HG02759 (cell line): ENCODE measurements around the gene GRK4.

Source experiments
- ATAC-seq: cut with Tn5 transposase; IDR thresholded peaks from one replicate; pipeline ENCODE4 v1.9.1; 2021; ENCODE audit warnings: mild to moderate bottlenecking, moderate library complexity; ENCODE audit not compliant: unreplicated experiment

GRK4 gene

DNA sequence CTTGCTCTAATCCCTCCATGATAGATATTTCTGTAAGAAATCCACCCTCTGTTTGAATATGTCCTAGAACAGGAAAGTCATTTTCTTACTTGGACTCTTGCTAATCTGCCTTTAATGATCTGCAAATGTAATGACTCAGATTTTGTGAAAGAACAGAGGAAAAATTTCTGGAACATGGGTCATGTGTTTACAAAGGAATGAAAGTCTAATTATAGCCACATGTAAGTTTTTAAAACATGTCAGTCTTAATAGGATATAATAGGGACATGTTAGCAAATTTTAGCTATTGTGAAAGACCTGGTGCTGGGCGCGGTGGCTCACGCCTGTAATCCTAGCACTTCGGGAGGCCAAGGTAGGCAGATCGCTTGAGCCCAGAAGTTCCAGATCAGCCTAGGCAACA, 47.6 kb downstream of the GRK4 start:
- no peak for ATAC-seq

DNA sequence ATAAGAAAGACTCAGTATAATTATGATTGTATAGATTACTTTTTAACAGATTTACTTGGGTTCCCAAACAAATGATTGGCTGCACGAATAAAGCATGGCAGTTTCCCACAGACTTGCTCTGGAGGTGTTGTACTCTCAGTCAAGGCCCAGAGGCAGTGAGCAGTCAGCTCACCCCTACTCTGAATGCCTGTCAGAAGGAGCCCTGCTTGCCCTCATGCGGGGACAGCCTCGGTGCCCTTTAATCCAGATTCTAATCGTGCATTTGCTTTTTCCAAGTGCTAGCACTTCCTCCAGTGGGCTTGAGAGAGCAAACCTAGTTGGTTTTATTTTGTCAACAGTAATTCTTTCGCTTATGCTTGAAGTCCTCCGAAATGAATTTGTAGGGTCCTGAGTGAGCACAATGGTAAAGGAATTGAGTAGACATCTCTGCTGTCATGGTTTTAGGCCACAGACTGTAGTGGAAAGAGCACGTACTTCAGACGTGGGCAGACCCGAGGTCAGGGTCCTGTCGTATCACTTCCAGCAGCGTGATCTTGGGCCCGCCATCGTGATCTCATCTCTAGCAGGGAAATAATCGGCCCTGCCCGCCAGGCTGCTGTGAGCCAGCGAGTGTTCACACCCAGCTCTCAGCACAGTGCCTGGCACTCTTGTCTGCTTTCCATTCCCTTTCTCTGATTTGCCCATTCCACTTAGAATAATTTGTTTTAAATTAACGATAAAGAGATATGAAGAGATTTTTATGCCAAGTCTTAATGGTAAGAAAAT, 48.3 kb downstream of the GRK4 start:
- ATAC-seq: no peak

DNA sequence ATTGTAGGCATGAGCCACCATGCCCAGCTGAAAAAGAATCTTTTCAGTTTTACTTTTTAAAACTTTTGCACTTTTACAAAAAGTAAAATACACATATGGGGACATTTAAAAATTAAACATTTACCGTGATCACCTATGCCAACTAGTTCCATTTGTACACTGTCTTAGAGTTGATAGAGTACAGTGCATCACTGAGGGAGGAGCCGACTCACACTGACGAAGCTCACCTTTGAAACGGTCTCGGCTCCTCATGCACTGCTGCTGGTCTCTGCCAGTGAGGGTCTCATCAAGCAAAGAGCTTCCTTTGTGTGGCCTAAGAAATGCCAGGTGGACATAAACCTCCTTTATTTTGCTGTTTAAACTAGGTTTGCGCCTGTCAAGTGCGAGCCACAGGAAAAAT, 50.0 kb downstream of the GRK4 start:
- ATAC-seq: no peak

DNA sequence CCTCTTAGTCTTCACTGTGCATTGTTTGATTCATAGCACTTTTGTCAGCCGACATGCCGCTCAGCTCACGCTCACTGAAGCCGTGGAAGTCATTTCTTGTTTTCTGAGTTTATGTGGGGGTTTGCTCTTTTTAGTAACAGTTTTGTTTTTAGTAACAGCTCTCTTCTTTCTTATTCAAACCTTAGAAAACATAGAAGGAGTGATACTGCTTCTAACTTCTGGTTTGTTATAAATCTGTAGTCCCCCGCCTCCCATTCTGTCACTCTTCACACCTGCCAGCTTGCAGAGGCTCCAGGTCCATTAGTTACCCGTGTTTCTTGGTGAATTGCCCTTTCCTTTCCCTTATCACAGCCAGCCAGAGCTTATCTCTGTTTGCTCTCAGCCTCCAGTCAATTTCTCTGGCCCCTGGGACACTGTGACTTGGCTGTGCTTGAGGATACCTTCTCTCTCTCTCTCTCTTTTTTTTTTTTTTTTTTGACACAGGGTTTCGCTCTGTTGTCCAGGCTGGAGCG, 50.5 kb downstream of the GRK4 start:
- peak; percentile 77 for ATAC-seq

DNA sequence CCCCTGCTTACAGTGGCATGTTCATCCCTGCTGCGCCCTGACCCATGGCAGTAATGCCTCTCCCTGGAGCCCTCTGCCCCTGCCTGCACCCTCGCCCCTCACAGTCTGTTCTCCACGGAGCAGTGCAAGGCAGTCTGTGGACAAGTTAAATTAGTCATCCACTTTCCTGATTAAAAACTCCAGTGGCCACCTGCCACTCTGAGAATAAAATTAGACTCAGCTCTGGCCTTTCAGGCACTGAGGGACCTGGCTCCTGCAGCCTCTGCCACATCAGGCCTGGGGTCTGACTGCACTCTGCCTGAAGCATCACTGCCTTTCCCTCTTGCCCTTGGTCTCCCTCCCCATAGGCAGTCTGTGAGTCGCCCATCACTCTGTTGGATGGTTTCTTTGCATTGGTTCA, 53.6 kb downstream of the GRK4 start:
- no peak for ATAC-seq

DNA sequence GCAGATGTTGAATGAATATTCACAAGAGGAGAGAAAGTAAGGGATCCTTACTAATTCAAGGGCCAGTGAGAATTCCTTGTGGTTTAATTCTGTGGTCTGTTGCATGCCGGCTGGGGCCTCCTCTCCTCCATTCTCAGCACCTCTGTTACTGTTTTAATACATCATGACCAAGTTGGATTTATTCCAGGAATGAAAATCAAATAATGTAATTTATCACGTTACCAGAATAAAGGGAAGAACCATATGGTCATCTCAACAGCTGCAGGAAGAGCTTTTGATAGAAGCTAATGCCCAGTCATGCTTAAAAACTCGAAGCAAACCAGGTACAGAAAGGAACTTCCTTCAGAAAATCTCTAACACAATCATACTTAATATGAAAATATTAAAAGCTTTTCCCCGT, 54.1 kb downstream of the GRK4 start:
- ATAC-seq: no peak

DNA sequence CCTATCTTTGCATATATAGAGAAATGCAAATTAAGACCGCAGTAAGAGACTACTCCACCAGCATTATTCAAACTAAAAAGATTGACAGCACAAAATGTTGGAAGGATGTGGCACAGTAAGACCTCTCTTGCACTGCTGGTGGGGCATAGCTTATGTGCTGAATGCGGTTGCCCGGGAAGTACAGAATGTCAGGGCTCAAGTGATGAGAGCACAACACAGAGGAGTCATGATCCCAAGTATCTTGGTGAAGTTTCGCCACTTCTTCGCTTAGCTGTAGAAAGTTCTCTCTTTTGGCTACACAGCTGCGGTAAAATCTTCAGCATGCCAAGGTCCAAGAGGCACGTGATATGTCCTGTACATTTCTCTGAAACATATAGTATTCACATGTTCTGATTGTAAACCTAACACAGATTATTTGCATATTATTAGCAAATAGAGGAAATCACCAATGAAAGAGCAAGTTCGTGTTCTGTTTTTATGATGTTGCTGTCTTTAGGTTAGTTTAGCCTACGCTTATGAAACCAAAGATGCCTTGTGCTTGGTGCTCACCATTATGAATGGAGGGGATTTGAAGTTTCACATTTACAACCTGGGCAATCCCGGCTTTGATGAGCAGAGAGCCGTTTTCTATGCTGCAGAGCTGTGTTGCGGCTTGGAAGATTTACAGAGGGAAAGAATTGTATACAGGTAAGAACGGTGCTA, 55.9 kb downstream of the GRK4 start:
- no peak for ATAC-seq

DNA sequence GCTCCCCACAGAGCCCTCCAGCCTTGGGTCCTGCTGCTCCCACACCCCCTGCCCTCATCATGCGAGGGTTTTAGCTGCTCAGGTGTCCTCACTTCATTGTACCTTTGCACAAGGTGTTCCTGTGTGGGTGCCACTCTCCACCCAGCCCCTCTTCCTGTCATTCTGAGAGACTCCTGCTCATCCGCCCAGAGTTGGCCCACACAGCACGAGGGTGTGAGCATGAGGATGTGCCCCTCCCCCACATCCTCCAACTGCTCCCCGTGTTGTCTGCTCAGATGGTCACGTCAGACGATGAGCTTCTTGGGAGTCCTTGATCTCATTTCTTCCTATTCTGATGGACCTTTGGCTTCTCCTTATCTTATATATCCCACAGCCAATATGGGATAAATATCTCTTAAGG, 57.8 kb downstream of the GRK4 start:
- no peak for ATAC-seq

DNA sequence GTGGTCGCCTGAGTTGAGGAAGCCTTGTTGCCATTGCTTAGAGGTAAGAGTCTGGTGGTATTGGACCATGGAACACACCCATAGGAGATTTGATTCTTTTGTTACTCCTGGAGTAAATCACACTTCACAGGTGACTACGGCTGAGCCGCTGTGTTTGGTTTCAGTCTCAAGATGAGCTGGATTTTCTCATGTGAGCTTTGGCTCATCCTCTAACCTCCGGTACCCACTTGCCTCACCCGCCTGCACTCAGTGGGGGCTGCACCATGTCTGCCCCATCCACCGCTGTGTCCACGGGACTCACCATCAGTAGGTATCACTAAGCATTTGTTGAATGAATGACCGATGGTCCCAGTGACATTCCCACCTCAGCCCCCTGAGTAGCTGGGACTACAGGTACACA, 58.3 kb downstream of the GRK4 start:
- ATAC-seq: no peak

DNA sequence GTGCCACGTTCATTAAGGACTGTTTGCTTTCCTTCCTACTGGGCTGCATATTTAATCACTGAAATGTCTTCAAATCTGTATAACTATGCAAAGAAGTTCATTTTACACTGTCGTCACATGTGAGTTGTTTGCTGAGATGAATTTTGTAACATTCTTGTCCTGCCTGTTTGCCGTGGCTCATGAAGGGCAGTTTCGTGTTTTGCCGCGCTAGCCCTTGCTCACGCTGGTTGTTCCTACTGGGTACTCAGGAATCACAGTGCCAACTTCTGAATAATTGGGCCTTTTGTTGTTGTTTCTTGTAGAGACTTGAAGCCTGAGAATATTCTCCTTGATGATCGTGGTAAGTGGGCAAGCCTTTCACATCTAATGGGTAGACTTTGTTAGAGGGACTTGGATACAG, 58.7 kb downstream of the GRK4 start:
- ATAC-seq: no peak

DNA sequence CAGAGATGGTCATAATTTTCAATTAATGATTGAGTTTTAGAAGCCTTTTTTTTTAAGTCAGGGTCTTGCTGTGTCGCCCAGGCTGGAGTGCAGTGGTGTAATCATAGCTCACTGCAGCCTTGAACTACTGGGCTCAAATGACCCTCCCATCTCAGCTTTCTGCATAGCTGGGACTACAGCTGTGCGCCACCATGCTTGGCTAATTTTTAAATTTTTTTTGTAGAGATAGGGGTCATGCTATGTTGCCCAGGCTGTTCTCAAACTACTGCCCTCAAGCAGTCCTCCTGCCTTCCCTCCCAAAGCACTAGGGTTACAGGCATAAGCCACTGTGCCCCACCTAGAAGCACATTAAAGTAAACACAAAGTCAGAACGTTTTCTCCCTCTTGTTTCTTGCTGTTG, 59.3 kb downstream of the GRK4 start:
- ATAC-seq: no peak

DNA sequence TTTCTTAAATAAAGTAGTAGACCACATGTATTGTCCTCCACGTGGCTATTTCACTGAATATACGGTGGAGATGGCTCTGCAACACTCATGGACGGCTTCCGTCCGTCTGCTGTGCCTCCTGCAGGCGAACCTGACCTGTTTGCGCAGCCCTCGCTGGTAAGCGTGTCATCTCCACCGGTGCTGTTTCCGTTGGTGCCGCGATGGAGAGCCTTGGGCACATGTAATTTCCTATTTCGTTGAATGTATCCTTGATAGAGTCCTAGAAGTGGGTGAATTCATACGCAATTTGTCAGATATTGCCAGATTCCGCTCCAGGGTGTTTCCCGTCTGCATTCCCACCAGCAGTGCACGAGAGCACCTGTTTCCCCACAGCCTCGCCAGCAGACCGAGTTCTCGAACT, 62.5 kb downstream of the GRK4 start:
- ATAC-seq: no peak

DNA sequence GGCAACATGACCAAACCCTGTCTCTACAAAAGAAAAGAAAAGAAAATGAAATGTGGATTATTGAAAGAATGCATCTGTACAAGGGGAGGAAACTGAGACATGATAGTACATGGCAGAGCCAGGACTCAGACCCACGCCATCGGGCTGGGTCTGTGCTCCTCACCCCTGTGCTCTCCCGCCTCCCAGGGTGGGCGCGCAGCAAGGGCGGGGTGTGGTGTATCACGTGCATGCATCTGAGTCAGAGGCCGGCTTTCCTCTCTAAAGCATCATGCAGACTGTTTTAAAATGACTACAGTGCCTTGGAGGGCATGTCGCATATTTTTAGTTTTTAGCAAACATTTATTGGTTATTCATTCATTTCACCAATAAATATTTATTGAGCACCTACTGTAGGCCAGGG, 63.2 kb downstream of the GRK4 start:
- ATAC-seq: no peak

DNA sequence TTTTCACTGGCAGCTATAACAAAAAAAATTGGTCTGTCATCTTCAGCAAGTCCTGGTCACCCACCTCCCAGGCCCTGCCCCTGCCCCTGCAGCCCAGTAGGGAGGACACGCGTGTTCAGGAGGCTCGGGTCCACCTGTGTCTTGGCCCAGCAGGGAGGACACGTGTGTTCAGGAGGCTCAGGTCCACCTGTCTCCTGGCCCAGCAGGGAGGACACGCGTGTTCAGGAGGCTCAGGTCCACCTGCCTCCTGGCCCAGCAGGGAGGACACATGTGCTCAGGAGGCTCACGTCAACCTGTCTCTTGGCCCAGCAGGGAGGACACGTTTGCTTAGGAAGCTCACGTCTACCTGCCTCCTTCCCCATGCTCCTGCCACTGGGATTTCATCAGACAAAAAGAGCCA, 66.1 kb downstream of the GRK4 start:
- no peak for ATAC-seq

DNA sequence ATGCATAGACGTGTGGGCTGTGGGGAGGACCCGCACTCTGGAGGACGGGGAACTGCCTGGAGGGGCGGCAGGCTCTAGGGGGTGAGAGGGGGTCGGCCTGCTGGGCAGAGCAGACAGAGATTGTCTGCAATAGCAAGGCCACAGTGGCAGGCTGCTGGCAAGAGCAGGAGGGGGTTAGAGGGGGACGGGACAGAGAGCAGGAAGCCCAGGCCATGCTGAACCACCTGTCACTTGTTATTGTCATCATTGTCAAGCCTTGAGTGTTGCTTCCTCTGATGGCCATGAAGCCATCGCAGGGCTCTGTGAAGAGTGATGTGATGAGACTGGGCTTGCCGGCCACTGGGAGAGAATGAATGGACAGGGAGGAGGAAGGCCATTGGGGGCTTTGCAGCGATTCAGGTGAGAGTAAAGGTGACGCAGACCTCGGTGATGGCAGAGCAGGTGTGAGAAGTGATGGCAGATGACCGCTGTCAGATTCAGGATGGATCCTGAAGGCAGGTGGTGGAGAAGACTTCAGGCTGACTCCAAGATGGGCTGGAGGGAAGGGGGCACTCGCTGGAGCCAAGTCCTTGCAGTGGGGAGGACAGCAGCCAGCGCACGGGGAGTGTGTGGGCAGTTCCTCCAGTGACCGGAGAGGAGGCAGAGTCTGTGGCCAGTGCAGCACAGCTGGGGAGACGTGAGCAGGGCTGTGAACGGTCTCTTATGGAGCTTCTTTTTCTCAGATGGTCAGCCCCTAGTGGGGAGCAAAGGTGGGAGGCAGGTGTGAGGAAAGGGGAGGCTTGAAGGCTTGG, 67.4 kb downstream of the GRK4 start:
- ATAC-seq: no peak

DNA sequence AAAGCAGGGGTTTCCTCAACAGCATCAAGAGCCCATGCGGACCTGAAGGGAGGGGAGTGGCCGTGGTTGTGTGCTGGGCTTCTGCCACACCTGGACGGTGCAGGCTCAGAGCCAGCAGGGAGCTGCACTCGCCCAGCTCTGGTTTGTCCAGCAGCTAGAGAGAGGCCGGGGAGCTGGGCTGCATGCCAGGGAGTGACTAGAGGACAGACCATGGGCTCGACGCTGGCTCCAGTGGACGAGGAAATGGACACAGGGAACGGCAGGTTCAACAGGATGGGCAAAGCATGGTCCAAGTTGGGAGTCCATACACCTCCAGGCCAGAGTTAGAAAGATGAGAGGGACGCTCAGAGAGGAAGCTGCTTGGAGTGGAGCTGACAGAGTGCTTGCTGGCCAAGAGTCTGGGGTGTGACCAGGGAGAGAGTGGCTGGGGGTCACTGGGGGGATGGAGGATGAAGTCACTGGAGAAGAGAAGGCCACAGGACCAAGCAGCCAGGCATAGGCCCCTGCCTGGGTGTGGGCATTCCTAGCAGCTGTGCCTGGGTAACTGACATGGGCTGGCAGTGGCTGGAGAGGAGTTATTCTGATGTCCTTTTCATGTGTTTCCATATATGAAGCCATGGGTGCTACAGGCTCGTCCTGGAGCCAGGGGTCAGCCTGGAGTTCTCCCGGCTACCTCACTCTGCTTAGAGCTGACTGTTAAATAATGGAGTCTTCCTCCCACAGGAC, 68.1 kb downstream of the GRK4 start:
- ATAC-seq: no peak

DNA sequence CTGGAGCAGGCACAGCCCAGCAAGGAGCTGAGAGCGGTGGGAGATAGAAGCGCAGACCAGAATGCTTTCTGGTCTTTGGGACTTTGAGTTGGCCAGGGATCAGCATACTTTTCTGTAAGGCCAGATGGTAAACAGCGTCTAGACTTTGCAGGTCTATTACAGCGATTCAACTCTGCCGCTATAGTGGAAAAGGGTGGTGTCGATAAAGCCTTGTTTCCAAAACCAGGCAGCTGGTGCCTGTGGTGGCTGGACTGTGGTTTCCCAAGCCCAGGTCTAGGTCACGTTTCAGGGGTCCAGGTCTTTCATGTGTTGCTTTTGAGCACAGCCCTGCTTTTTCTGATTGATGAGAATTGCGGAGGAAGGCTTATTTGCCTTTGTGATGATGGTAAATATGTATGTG, 70.9 kb downstream of the GRK4 start:
- no peak for ATAC-seq

DNA sequence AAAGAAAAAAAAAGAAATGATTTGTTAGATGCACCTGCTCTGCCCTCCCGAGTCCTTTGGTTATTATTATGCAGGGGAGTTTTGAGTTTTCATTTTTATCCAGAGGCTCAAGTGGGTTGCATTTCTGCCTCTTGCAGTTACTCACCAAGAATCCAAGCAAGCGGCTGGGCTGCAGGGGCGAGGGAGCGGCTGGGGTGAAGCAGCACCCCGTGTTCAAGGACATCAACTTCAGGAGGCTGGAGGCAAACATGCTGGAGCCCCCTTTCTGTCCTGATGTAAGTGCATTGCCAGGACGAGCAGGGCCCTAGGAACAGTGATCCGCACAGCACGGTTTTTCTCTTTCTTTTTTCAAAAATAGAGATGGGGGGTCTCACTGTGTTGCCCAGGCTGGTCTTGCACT, 71.9 kb downstream of the GRK4 start:
- ATAC-seq: no peak

DNA sequence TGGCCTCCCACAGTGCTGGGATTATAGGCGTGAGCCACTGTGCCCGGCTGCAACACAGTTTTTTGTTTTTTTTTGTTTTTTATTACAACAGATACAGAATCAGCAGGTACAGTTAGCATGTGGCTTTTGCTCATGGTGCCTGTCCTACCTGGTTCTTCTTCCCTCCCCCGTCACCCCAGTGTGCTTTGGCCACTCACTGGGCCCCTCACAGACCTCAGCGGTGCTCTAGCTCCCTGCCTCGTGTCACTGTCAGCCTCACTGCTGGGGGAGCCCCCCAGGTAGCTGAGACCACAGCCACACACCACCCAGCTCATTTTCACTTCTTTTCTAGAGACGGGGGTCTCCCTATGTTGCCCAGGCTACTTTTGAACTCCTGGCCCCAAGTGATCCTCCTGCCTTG, 72.3 kb downstream of the GRK4 start:
- no peak for ATAC-seq

DNA sequence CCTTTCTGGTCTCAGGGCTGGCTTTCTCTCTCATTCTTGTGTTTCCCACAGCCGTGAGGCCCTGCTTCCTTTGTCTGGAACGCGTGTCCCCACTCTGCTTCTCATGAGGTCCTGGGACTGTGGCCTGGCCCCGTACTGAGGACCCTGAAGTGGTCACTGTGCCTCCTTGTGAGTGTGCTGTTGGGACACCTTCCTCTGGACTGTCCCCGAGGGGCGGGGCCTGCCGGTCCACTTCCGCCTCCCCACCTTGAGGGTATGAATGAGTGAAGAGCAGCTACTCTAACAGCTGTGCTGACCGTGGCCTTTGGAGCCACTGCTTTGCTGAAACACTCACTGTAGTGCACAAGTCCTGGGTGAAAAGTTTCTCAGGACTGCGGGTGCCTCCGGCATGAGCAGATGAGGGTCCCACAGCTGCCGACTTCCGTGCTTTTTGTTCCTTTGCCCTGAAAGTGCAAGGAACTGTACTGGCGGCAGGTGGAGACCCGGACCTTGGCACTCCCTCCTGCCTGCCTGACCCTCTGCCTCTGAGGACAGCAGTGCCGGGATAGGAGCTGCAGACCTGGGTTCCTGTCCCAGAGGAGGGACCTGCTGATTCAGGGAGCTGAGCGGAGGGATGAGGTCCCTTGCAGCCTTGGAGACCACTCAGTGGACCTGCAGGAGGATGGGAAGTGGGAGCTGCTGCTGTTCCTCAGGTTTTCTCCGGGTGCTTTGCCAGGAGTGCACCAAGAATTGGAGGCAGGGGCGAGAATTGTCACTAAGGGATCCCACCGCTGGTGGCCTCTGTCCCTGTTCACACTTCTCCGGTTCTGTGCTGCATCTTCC, 73.0 kb downstream of the GRK4 start:
- no peak for ATAC-seq
